SK-N-SH (cell line): ENCODE measurements around the gene FAM89B. TPM values are rescaled to one million over a fixed set of nuclear protein-coding genes. Genes with fewer than 3 reads are reported as not detected.

ENCODE experiments used
- CTCF ChIA-PET: fragments of 300-600, 350-600 bp; formaldehyde crosslinking; extraction: SDS; loops from one replicate; lab custom pipeline; 2021; lab: Yijun Ruan, JAX
- POLR2A ChIA-PET: fragments of 350-600 bp; sonication (Branson Sonifier 250); formaldehyde crosslinking; extraction: SDS; loops from one replicate; lab custom pipeline; 2020; ENCODE audit warnings: antibody characterized with exemption, inconsistent platforms; lab: Yijun Ruan, JAX
- DNase-seq: peaks from one replicate; pipeline ENCODE4 v3.0.0; 2012
- H2AFZ ChIP-seq: fragments of 200-600 bp; sonication (generic); 2 replicates; pipeline ENCODE4 v1.8.1; 2016; ENCODE audit warnings: antibody characterized with exemption, mild to moderate bottlenecking, low read depth
- H3F3A ChIP-seq: fragments of 200-600 bp; sonication (generic); replicated peaks from 2 replicates; pipeline ENCODE3; 2016; ENCODE audit warnings: antibody characterized with exemption, mild to moderate bottlenecking; ENCODE audit not compliant: insufficient read depth
- H3K27ac ChIP-seq, 2 experiments: fragments of 200-500 bp in 1 of 2; fragments of 200-600 bp in 1 of 2; sonication (Bioruptor generic) in 1 of 2; sonication (generic), shearing (Covaris generic) in 1 of 2; 2 replicates each; pipeline versions ENCODE4 v1.5.1 to v1.6.1; 2014 to 2016; ENCODE audit warnings: low read depth in 2 of 2, inconsistent platforms in 1 of 2, low read length in 1 of 2, mild to moderate bottlenecking in 1 of 2, mixed read lengths in 1 of 2
- H3K27me3 ChIP-seq: fragments of 200-600 bp; sonication (generic), shearing (Covaris generic); 2 replicates; pipeline ENCODE4 v1.6.1; 2016; ENCODE audit warnings: mixed run types; ENCODE audit not compliant: insufficient read depth
- H3K36me3 ChIP-seq, 2 experiments: fragments of 200-500 bp in 1 of 2; fragments of 200-600 bp in 1 of 2; sonication (Bioruptor generic) in 1 of 2; sonication (generic) in 1 of 2; replicated peaks in 1 of 2; 2 replicates each; pipeline versions ENCODE3 to v1.5.1; 2014 to 2016; ENCODE audit warnings: low read length in 1 of 2, mild to moderate bottlenecking in 1 of 2; ENCODE audit not compliant: insufficient read depth in 2 of 2, control insufficient read depth in 1 of 2
- H3K4me1 ChIP-seq, 2 experiments: fragments of 200-500 bp in 1 of 2; fragments of 200-600 bp in 1 of 2; sonication (Bioruptor generic) in 1 of 2; sonication (generic), shearing (Covaris generic) in 1 of 2; 2 replicates each; pipeline versions ENCODE4 v1.5.1 to v1.6.1; 2014 to 2016; ENCODE audit warnings: low read depth in 1 of 2, low read length in 1 of 2, mixed run types in 1 of 2; ENCODE audit not compliant: insufficient read depth in 2 of 2, control insufficient read depth in 1 of 2
- H3K4me2 ChIP-seq: fragments of 200-600 bp; sonication (generic), shearing (Covaris generic); 2 replicates; pipeline ENCODE4 v1.6.1; 2017; ENCODE audit warnings: mixed run types
- H3K4me3 ChIP-seq, 2 experiments: fragments of 200-500 bp in 1 of 2; fragments of 200-600 bp in 1 of 2; sonication (Bioruptor generic) in 1 of 2; sonication (generic), shearing (Covaris generic) in 1 of 2; 2 replicates each; pipeline versions ENCODE4 v1.5.1 to v1.8.1; 2014 to 2016; ENCODE audit warnings: low read depth in 2 of 2, inconsistent platforms in 1 of 2, low read length in 1 of 2, mild to moderate bottlenecking in 1 of 2, mixed read lengths in 1 of 2, moderate library complexity in 1 of 2
- H3K79me2 ChIP-seq: fragments of 200-600 bp; sonication (generic); 2 replicates; pipeline ENCODE4 v1.8.1; 2017; ENCODE audit warnings: mild to moderate bottlenecking; ENCODE audit not compliant: insufficient read depth
- H3K9ac ChIP-seq: fragments of 200-600 bp; sonication (generic); 2 replicates; pipeline ENCODE4 v1.6.1; 2017; ENCODE audit warnings: mixed run types
- H3K9me2 ChIP-seq: fragments of 200-600 bp; sonication (generic); 2 replicates; pipeline ENCODE4 v1.6.1; 2017; ENCODE audit warnings: mixed run types
- H3K9me3 ChIP-seq: fragments of 200-600 bp; sonication (generic); 2 replicates; pipeline ENCODE4 v1.6.1; 2017; ENCODE audit warnings: mixed run types, mild to moderate bottlenecking, moderate library complexity
- H4K20me1 ChIP-seq: fragments of 200-600 bp; sonication (generic); 2 replicates; pipeline ENCODE4 v1.6.1; 2017; ENCODE audit warnings: mild to moderate bottlenecking, mixed run types; ENCODE audit not compliant: insufficient read depth
- ELF1 ChIP-seq: IDR thresholded peaks from 2 replicates; pipeline ENCODE4 v1.4.0; 2012
- EZH2phosphoT487 ChIP-seq: fragments of 200-600 bp; sonication (generic); IDR thresholded peaks from 2 replicates; pipeline ENCODE4 v1.6.1; 2017; ENCODE audit warnings: low read depth, mixed run types, mild to moderate bottlenecking, antibody characterized with exemption, moderate library complexity, borderline replicate concordance
- MEF2A ChIP-seq: IDR thresholded peaks from 2 replicates; pipeline ENCODE4 v1.4.0; 2012; ENCODE audit warnings: low read depth, borderline replicate concordance
- MXI1 ChIP-seq: IDR thresholded peaks from 2 replicates; pipeline ENCODE4 v1.6.1; 2012; ENCODE audit warnings: mild to moderate bottlenecking, low read depth, low read length, improper control_type of control experiment
- NFIC ChIP-seq: IDR thresholded peaks from 2 replicates; pipeline ENCODE4 v1.4.0; 2012; ENCODE audit warnings: borderline replicate concordance
- NRF1 ChIP-seq: IDR thresholded peaks from 2 replicates; pipeline ENCODE4 v1.6.1; 2012; ENCODE audit warnings: low read depth, mild to moderate bottlenecking, low read length
- POLR2AphosphoS5 ChIP-seq: IDR thresholded peaks from 2 replicates; pipeline ENCODE4 v1.6.1; 2012; ENCODE audit warnings: low read depth, low read length
- RCOR1 ChIP-seq: fragments of 150-350 bp; IDR thresholded peaks from 2 replicates; pipeline ENCODE4 v1.6.1; 2017; ENCODE audit warnings: antibody characterized with exemption, low read length
- RFX5 ChIP-seq: IDR thresholded peaks from 2 replicates; pipeline ENCODE4 v1.6.1; 2012; ENCODE audit warnings: mild to moderate bottlenecking, improper control_type of control experiment, low read length
- TCF12 ChIP-seq: IDR thresholded peaks from 2 replicates; pipeline ENCODE4 v1.4.0; 2012
- WGBS: methylation state at CpG from one replicate; pipeline ENCODE4 v1.1.6; 2017; ENCODE audit warnings: low lambda C conversion rate; 5-methylcytosine and 5-hydroxymethylcytosine counted together
- polyA plus RNA-seq, 3 experiments: library from polyadenylated mRNA; depleted of rRNA; stranded (reverse); fragments of >200 nt; gene quantifications; 2 replicates each; pipeline ENCODE4 v1.2.3, GENCODE V29; 2012
- TF ChIP-seq, protein P1 (sequence below): IDR thresholded peaks from 2 replicates; pipeline ENCODE4 v1.6.1; 2012; ENCODE audit warnings: mild to moderate bottlenecking, low read depth, low read length, moderate library complexity
- TF ChIP-seq, protein P2 (sequence below): fragments of 200-600 bp; sonication (generic); IDR thresholded peaks from 2 replicates; pipeline ENCODE4 v1.6.1; 2017; ENCODE audit warnings: antibody characterized with exemption, mild to moderate bottlenecking, moderate library complexity
- TF ChIP-seq, protein P3 (sequence below): IDR thresholded peaks from 2 replicates; pipeline ENCODE4 v1.4.0; 2012; ENCODE audit warnings: low read depth

Gene FAM89B
- polyA plus RNA-seq, 1 of the 3 experiments (the other 2 are of a cell fraction), result 65.3 TPM

DNA sequence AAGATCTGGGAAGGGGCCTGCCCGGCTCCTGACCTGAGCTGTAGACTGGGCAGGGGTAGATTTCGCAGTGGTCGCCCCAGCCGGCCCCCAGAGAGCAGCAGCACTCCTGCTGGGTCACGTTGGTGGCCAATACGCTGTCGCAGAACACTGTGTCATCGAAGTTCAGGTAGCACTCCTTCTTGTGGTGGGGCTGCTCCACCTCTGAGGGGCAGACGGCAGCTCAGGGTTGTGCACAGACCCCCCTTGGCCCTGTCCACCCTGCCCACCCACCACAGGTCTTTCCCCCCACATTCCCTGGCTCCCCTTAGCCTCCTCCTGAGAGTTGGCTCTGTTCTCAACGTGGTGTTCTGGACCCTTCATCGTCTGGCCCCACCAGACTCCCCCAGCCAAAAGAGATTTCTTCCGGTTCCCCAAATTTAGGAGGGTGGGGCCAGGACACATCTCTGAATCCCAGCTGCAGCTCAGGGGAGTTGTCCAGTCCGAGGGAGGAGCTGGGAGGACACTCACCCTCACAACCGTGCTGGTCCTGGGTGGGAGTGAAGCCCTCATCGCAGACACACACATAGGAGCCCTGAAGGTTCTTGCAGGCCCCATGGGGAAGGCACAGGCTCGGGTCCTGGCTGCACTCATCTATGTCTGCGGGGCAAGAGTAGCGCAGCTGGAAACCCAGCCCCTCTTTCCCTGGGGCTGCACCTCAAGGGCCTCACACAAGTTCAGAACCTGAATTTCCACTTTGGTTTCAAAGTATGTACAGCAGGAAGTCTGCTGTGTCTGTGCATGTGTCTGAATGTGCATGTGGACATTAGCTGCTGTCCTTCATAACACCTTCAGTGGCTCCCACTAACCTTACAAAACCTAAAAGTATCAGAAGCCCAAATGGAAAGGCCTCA is 31.0 kb upstream of the FAM89B start:
- no peaks in the 10 kb centered on the region for H3K9me2 ChIP-seq
- H3K27ac ChIP-seq, result peak overlapping the region; percentile 29 to 81
- H2AFZ ChIP-seq, result no peak overlapping the region
- peak overlapping the region; percentile 71 for H3K4me2 ChIP-seq
- H4K20me1 ChIP-seq, result peaks cover 20% of the 10 kb centered on the region
- H3K9me3 ChIP-seq, result no peaks in the 10 kb centered on the region
- no peak overlapping the region for H3K9ac ChIP-seq
- H3K36me3 ChIP-seq, result peaks cover 0 to 48% of the 10 kb centered on the region in 2 experiments
- H3K27me3 ChIP-seq, result no peaks in the 10 kb centered on the region
- H3F3A ChIP-seq, result peaks cover 42% of the 10 kb centered on the region
- peaks cover 4 to 12% of the 10 kb centered on the region in 2 experiments; a peak in 1 of 4 replicates for H3K4me1 ChIP-seq
- 57% methylated on average over 5 of the region's 18 CpGs for WGBS
- no peaks in the 10 kb centered on the region for H3K79me2 ChIP-seq
- ChIA-PET POLR2A (interaction anchor here (0.7 to 1.6 kb wide), 7 partner anchors 11 to 97 kb away, joined by 3 to 7 read pairs (median 4); partner anchors contain the start of genes PCNX3, SIPA1 and ZNRD2), CTCF (interaction anchor here (0.6 to 13.1 kb wide), 33 partner anchors 9 to 406 kb away, joined by 3 to 295 read pairs (median 5); partner anchors contain the start of genes EHBP1L1, FAM89B, KCNK7 and LTBP3)
- peak overlapping the region; percentile 43 to 49; a peak in 3 of 4 replicates for H3K4me3 ChIP-seq
- TF ChIP-seq MXI1, result no peak
- no peak for DNase-seq

DNA sequence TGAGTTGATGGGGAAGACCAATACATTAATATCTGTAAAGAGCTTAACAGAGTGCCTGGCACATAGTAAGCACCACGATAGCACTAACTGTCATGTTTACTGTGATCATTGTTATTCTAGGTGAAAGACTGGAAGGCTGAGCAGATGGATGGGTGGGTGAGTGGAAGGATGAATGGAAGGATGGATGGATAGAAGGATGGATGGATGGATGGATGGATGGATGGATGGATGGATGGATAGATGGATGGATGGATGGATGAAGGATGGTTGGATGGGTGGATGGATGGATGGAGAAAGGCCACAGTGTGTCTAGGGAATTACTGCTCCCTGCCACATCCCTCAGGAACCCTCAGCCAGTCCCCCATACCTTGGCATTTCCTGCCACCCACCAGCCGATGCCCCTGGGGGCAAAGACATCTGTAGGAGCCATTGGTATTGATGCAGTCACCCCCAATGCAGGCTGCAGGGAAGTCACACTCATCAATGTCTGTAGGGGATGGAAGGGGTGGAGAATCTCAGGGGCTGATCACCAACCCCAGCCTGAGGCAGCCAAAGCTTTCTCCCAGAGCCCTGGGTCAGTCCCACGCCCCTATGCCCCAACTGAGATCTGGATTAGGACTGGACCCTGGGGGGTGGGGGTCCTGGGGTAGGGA is 29.5 kb upstream of the FAM89B start:
- no peak for TF ChIP-seq EZH2phosphoT487
- no peak for TF ChIP-seq TCF12
- TF ChIP-seq RFX5, result no peak
- no peak for TF ChIP-seq MEF2A
- TF ChIP-seq NRF1, result no peak
- TF ChIP-seq NFIC, result no peak
- TF ChIP-seq, protein P1, sequence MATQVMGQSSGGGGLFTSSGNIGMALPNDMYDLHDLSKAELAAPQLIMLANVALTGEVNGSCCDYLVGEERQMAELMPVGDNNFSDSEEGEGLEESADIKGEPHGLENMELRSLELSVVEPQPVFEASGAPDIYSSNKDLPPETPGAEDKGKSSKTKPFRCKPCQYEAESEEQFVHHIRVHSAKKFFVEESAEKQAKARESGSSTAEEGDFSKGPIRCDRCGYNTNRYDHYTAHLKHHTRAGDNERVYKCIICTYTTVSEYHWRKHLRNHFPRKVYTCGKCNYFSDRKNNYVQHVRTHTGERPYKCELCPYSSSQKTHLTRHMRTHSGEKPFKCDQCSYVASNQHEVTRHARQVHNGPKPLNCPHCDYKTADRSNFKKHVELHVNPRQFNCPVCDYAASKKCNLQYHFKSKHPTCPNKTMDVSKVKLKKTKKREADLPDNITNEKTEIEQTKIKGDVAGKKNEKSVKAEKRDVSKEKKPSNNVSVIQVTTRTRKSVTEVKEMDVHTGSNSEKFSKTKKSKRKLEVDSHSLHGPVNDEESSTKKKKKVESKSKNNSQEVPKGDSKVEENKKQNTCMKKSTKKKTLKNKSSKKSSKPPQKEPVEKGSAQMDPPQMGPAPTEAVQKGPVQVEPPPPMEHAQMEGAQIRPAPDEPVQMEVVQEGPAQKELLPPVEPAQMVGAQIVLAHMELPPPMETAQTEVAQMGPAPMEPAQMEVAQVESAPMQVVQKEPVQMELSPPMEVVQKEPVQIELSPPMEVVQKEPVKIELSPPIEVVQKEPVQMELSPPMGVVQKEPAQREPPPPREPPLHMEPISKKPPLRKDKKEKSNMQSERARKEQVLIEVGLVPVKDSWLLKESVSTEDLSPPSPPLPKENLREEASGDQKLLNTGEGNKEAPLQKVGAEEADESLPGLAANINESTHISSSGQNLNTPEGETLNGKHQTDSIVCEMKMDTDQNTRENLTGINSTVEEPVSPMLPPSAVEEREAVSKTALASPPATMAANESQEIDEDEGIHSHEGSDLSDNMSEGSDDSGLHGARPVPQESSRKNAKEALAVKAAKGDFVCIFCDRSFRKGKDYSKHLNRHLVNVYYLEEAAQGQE, result no peak
- TF ChIP-seq, protein P2, sequence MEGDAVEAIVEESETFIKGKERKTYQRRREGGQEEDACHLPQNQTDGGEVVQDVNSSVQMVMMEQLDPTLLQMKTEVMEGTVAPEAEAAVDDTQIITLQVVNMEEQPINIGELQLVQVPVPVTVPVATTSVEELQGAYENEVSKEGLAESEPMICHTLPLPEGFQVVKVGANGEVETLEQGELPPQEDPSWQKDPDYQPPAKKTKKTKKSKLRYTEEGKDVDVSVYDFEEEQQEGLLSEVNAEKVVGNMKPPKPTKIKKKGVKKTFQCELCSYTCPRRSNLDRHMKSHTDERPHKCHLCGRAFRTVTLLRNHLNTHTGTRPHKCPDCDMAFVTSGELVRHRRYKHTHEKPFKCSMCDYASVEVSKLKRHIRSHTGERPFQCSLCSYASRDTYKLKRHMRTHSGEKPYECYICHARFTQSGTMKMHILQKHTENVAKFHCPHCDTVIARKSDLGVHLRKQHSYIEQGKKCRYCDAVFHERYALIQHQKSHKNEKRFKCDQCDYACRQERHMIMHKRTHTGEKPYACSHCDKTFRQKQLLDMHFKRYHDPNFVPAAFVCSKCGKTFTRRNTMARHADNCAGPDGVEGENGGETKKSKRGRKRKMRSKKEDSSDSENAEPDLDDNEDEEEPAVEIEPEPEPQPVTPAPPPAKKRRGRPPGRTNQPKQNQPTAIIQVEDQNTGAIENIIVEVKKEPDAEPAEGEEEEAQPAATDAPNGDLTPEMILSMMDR, result no peak
- no peak for TF ChIP-seq RCOR1
- no peak for TF ChIP-seq ELF1
- TF ChIP-seq POLR2AphosphoS5, result no peak
- TF ChIP-seq, protein P3, sequence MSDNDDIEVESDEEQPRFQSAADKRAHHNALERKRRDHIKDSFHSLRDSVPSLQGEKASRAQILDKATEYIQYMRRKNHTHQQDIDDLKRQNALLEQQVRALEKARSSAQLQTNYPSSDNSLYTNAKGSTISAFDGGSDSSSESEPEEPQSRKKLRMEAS, result no peak
- H3K9me2 ChIP-seq, result no peaks in the 10 kb centered on the region
- no peak overlapping the region for H3K4me3 ChIP-seq
- H3K27ac ChIP-seq, result no peak overlapping the region
- peaks cover 15% of the 10 kb centered on the region for H4K20me1 ChIP-seq
- POLR2A ChIA-PET, result no interaction called here
- H3K79me2 ChIP-seq, result no peaks in the 10 kb centered on the region
- H3K27me3 ChIP-seq, result no peaks in the 10 kb centered on the region
- 80% methylated on average over 2 of the region's 3 CpGs for WGBS
- no peak for DNase-seq
- peaks cover 0 to 49% of the 10 kb centered on the region in 2 experiments for H3K36me3 ChIP-seq
- no peak overlapping the region for H3K9ac ChIP-seq
- peaks cover 33% of the 10 kb centered on the region for H3F3A ChIP-seq
- no peak overlapping the region for H3K4me2 ChIP-seq
- H2AFZ ChIP-seq, result no peak overlapping the region
- no peaks in the 10 kb centered on the region for H3K9me3 ChIP-seq
- peaks cover 4 to 12% of the 10 kb centered on the region in 2 experiments; a peak in 1 of 4 replicates for H3K4me1 ChIP-seq
- CTCF ChIA-PET, result interaction anchor here (4.7 to 13.1 kb wide), 4 partner anchors 8 to 28 kb away, joined by 53 to 295 read pairs (median 78); partner anchors contain the start of genes EHBP1L1, FAM89B, SCYL1 and ZNRD2
